ENCODE data around the gene KCNA10.

DNA sequence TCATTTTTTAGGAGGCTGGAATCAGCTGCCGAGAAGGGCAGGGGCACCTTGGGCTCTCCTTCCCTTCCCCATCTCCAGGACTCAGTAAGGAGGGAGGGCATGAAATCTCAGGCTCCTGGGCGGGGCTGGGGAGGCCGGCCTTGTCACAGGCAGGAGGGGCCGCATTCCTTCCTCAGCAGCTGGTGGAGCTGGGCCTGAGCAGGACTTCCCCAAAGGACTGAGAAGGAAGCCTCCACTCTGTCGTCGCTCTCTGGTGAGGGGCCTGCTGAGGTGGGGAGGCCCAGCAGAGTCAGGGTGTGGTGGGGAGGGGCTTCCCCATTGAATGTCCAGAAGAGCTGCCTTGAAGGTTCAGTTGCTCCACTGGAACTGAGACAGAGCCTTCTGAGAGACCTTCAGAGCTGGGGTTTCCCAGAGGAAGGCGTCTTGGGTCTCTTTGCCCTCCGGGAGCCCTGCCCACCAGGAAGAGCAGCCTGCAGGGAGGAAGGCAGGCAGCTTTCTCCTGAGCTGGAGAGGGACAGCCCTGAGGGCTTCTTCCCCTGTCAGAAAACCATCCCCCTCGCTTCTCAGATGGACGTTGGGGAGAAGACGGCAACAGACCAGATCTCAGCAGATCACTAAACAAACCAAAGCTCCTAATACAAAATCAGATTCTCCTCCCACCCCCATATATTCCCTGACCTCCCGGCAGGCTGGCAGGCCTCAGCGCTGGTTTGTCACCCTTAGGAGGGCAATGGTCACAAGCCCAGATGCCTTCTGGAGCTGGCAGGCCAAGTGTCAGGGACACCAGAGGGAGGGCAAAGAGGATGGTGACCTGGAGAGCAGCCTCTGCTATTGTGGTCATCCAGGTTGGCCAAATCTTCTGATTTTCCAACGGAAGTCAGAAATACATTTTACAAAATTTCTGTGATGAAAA lies 10.7 kb downstream of the KCNA10 start:
- TF ChIP-seq, protein P1, sequence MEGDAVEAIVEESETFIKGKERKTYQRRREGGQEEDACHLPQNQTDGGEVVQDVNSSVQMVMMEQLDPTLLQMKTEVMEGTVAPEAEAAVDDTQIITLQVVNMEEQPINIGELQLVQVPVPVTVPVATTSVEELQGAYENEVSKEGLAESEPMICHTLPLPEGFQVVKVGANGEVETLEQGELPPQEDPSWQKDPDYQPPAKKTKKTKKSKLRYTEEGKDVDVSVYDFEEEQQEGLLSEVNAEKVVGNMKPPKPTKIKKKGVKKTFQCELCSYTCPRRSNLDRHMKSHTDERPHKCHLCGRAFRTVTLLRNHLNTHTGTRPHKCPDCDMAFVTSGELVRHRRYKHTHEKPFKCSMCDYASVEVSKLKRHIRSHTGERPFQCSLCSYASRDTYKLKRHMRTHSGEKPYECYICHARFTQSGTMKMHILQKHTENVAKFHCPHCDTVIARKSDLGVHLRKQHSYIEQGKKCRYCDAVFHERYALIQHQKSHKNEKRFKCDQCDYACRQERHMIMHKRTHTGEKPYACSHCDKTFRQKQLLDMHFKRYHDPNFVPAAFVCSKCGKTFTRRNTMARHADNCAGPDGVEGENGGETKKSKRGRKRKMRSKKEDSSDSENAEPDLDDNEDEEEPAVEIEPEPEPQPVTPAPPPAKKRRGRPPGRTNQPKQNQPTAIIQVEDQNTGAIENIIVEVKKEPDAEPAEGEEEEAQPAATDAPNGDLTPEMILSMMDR (conservative IDR thresholded peaks at IDR 0.05; ENCODE audit: low read depth, low read length), result no peak
- TF ChIP-seq EZH2 (IDR thresholded peaks at IDR 0.05; ENCODE audit: low read length, unreplicated experiment), result no peak
